Natural killer cell (primary cell): ENCODE data around the gene UPK3A. TPM values are rescaled to one million over a fixed set of nuclear protein-coding genes. Genes with fewer than 3 reads are reported as not detected.

Experiments
- ATAC-seq, 3 donors: fragments of 150-1000 bp in 2 of 3; fragments of 200-7000 bp in 1 of 3; cut with Tn5 transposase; 1 replicate in 1 of 3; 2 replicates in 2 of 3; pipeline ENCODE4 v1.10.0; 2021; ENCODE audit warnings: mild to moderate bottlenecking in 2 of 3, moderate library complexity in 2 of 3
- DNase-seq, 2 donors: peaks; one replicate each; pipeline versions ENCODE4 v3.0.0 to v3.0.0-alpha.2; 2013 to 2021; ENCODE audit warnings: mixed read lengths in 1 of 2
- H3K27ac ChIP-seq: one replicate; pipeline ENCODE4 v1.5.1; 2013; ENCODE audit warnings: mild to moderate bottlenecking, low read length
- H3K27me3 ChIP-seq: one replicate; pipeline ENCODE4 v1.6.1; 2013; ENCODE audit warnings: low read length; ENCODE audit not compliant: control insufficient read depth, insufficient read depth
- H3K36me3 ChIP-seq: one replicate; pipeline ENCODE4 v1.6.1; 2013; ENCODE audit warnings: low read length; ENCODE audit not compliant: control insufficient read depth, insufficient read depth
- H3K4me1 ChIP-seq: one replicate; pipeline ENCODE4 v1.6.1; 2013; ENCODE audit warnings: low read length; ENCODE audit not compliant: control insufficient read depth, insufficient read depth
- H3K4me3 ChIP-seq: one replicate; pipeline ENCODE4 v1.5.1; 2013; ENCODE audit warnings: low read length
- H3K9me3 ChIP-seq: one replicate; pipeline ENCODE4 v1.6.1; 2013; ENCODE audit warnings: low read length; ENCODE audit not compliant: control insufficient read depth, insufficient read depth
- H3K27ac Mint-ChIP-seq, 2 donors: one replicate each; pipeline ENCODE4 v1.8.0; 2022; ENCODE audit warnings: mild to moderate bottlenecking in 2 of 2, mixed read lengths in 2 of 2, moderate library complexity in 1 of 2
- H3K27me3 Mint-ChIP-seq, 2 donors: one replicate each; pipeline ENCODE4 v1.8.0; 2022; ENCODE audit warnings: low read depth in 2 of 2, mixed read lengths in 2 of 2
- H3K36me3 Mint-ChIP-seq: one replicate; pipeline ENCODE4 v1.8.0; 2022; ENCODE audit warnings: mixed read lengths
- H3K4me1 Mint-ChIP-seq, 2 donors: one replicate each; pipeline ENCODE4 v1.8.0; 2022; ENCODE audit warnings: mixed read lengths in 2 of 2
- H3K4me3 Mint-ChIP-seq: one replicate; pipeline ENCODE4 v1.8.0; 2022; ENCODE audit warnings: mild to moderate bottlenecking, moderate library complexity, mixed read lengths
- H3K9me3 Mint-ChIP-seq, 2 donors: one replicate each; pipeline ENCODE4 v1.8.0; 2022; ENCODE audit warnings: mixed read lengths in 2 of 2
- CTCF ChIP-seq: fragments of 200-600 bp; IDR thresholded peaks from one replicate; pipeline ENCODE4 v1.8.0; 2022; ENCODE audit warnings: antibody characterized with exemption
- WGBS: methylation state at CpG from one replicate; pipeline ENCODE4 v1.1.7; 2013; ENCODE audit warnings: missing lambda C conversion rate; ENCODE audit not compliant: insufficient coverage; 5-methylcytosine and 5-hydroxymethylcytosine counted together
- intact Hi-C: fragments of 100-400 bp; cut with micrococcal nuclease; formaldehyde crosslinking; loops from one replicate; pipeline ENCODE4 v1.14.2; 2022
- total RNA-seq, 4 donors: library from RNA; stranded (reverse); fragments of 120-200 nt in 1 of 4; gene quantifications; one replicate each; pipeline versions ENCODE4 v1.2.3 to v1.2.4, GENCODE V29; 2013 to 2022

UPK3A gene
- total RNA-seq, 3 donors from 2014 or later (not counting 1 experiment from before 2014, with no cell fraction given) = 0.49 TPM; not detected in 2

GRCh38 chr22:45335854-45336522 is 51.2 kb downstream of the UPK3A start:
- Histone ChIP-seq H3K9me3 (no peaks in the 10 kb centered on the region), H3K4me1 (peaks cover 15% of the 10 kb centered on the region), H3K27ac (no peak overlapping the region), H3K4me3 (no peak overlapping the region), H3K36me3 (peaks cover 42% of the 10 kb centered on the region), H3K27me3 (no peaks in the 10 kb centered on the region)
- intact Hi-C loops = no loop called here
- no peak for DNase-seq
- no peak for ATAC-seq
- Mint-ChIP-seq H3K9me3 (no peaks in the 10 kb centered on the region), H3K4me1 (peaks cover 7 to 8% of the 10 kb centered on the region in 2 donors), H3K27me3 (no peaks in the 10 kb centered on the region), H3K36me3 (peaks cover 31% of the 10 kb centered on the region), H3K4me3 (no peak overlapping the region), H3K27ac (no peak overlapping the region)
- no peak for TF ChIP-seq CTCF
- WGBS = 91% methylated on average over 29 of the region's 29 CpGs

- H3K36me3 Mint-ChIP-seq = peaks cover 31% of the 10 kb centered on the region
- Histone ChIP-seq H3K4me1 (peaks cover 15% of the 10 kb centered on the region), H3K9me3 (no peaks in the 10 kb centered on the region), H3K36me3 (peaks cover 41% of the 10 kb centered on the region), H3K27me3 (no peaks in the 10 kb centered on the region), H3K4me3 (no peak overlapping the region), H3K27ac (no peak overlapping the region)
- no peaks in the 10 kb centered on the region for H3K9me3 Mint-ChIP-seq
- H3K4me1 Mint-ChIP-seq = peaks cover 7 to 8% of the 10 kb centered on the region in 2 donors
- no peaks in the 10 kb centered on the region for H3K27me3 Mint-ChIP-seq
- DNase-seq = peak in 1 of 2 donors; percentile 58
- TF ChIP-seq CTCF = no peak
- ATAC-seq = no peak
- intact Hi-C loops = no loop called here
- WGBS = 45% methylated on average over 11 of the region's 18 CpGs
- H3K4me3 Mint-ChIP-seq = no peak overlapping the region
- H3K27ac Mint-ChIP-seq = no peak overlapping the region
Observed at GRCh38 chr22:45336971-45337431, 52.3 kb downstream of the UPK3A start.

- no peak overlapping the region for H3K27ac Mint-ChIP-seq
- H3K27me3 Mint-ChIP-seq = no peaks in the 10 kb centered on the region
- Histone ChIP-seq H3K36me3 (peaks cover 39% of the 10 kb centered on the region), H3K9me3 (no peaks in the 10 kb centered on the region), H3K27ac (no peak overlapping the region), H3K4me3 (no peak overlapping the region), H3K4me1 (peaks cover 15% of the 10 kb centered on the region), H3K27me3 (no peaks in the 10 kb centered on the region)
- H3K4me3 Mint-ChIP-seq = no peak overlapping the region
- no peak for TF ChIP-seq CTCF
- peaks cover 7 to 8% of the 10 kb centered on the region in 2 donors for H3K4me1 Mint-ChIP-seq
- 90% methylated on average over 8 of the region's 9 CpGs for WGBS
- no peak for ATAC-seq
- H3K9me3 Mint-ChIP-seq = no peaks in the 10 kb centered on the region
- DNase-seq = no peak
- H3K36me3 Mint-ChIP-seq = peaks cover 31% of the 10 kb centered on the region
- intact Hi-C loops = no loop called here
Observed at GRCh38 chr22:45337536-45337935, 52.8 kb downstream of the UPK3A start.

- H3K4me1 Mint-ChIP-seq = peaks cover 7% of the 10 kb centered on the region in 2 donors
- peaks cover 12% of the 10 kb centered on the region for H3K4me1 ChIP-seq
- no peaks in the 10 kb centered on the region for H3K9me3 ChIP-seq
- no peak overlapping the region for H3K4me3 Mint-ChIP-seq
- no peaks in the 10 kb centered on the region for H3K9me3 Mint-ChIP-seq
- H3K36me3 Mint-ChIP-seq = peaks cover 24% of the 10 kb centered on the region
- ATAC-seq (no peak), DNase-seq (no peak)
- no peak overlapping the region for H3K4me3 ChIP-seq
- H3K27ac ChIP-seq = no peak overlapping the region
- no peak for TF ChIP-seq CTCF
- WGBS = 92% methylated on average over 7 of the region's 7 CpGs
- H3K36me3 ChIP-seq = peaks cover 36% of the 10 kb centered on the region
- no peak overlapping the region for H3K27ac Mint-ChIP-seq
- intact Hi-C loops = no loop called here
- H3K27me3 Mint-ChIP-seq = no peaks in the 10 kb centered on the region
- H3K27me3 ChIP-seq = no peaks in the 10 kb centered on the region
Observed at GRCh38 chr22:45338795-45339194, 54.0 kb downstream of the UPK3A start.
